Activated gamma-delta T cell treated with Interleukin-2 at 50 U/mL for 16 hours (primary cell): ENCODE measurements around the gene CBL.

ENCODE experiments used
- DNase-seq: peaks from one replicate; pipeline ENCODE4 v3.0.0-alpha.2; 2020

Gene CBL

DNA sequence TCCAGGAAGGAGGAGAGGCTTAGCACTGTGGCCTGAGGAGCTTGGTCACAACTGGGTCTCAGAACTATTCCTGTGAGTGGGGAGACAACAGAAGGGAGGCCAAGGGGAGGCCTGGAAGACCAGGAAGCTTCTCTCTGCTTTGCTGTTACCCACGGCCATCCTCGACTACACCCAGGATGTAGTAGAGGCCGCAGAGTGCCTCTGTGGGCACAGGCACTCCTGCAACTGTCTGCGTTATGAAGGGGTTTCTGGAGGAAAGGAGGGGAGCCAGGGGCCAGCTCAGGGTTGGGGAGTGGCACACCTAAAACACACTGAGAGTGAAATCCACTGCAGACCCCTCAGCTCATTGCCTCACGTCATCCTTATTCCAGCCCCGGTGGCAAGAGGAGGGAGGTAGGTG, 144.2 kb downstream of the CBL start:
- DNase-seq, result no peak

DNA sequence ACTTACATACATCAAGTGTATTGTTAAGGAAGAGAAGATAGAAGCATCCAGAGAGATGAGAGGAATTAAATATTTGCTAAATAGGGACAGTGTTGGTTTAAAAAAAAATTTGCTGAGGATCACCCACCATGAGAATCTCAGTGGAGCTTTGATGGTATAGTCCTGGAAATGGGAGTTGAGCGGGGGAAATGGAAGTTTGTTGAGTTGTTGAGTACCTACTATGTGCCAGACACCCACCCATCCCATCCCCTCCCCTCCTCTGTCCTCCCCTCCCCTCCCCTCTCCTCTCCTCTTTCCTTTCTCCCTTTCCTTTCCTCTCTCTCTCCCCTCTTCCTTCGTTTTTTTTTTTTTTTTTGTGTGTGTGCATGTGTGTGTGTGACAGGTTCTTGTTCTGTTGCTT, 145.1 kb downstream of the CBL start:
- no peak for DNase-seq

DNA sequence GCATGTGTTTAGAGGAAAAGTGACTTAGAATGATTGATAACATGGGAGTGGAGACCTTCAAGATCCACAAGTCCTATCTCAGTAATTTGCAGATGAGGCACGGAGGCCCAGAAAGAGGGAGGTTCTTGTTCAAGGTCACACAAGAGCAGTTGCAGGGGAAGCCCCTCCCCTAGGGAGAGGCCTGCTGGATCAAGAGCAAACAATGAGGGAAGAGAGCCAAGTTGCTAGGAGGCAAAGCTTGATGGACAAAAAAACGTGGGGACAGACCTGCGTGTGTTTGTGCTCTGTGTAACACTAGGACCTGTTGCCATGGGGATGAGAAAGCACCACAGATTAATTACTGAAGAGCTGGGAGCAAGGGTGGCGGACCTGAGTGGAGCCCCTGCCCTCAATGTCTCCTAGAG, 146.7 kb downstream of the CBL start:
- DNase-seq, result no peak

DNA sequence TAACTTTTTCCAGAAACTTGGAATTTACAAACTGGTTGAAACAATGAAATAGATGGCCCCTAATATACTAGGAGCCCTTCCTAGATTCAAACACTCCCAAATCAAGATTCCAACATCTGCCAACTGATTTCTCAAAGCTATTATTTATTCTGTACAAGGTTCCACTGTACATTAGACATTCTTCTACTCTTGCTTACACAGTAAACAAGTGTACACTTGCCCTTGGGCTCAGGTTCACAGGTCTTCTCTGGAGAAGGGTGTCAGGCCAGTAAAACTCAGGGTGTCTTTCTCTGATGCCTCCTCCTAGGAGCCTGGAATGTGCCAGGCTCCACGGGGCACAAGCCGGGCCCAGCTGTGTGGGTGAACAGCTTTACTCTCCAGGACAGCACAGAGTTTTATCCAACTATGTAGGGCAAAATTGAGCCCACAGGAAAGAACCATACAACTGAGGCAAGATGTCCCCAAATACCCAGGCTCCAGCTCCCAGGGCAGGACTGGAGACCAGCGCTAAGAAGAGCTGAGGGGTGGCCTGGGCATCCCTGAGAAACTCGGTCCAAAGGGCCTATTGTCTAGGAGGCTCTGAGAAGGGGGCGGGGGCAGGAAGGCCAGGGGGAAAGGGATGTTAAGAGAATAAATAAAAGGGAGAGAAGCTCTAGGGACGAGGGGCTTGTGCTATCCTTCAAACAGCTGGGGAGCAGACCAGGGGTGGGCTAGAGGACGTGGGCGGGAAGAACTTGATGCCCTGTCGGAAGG, 149.1 kb downstream of the CBL start:
- DNase-seq, result no peak

DNA sequence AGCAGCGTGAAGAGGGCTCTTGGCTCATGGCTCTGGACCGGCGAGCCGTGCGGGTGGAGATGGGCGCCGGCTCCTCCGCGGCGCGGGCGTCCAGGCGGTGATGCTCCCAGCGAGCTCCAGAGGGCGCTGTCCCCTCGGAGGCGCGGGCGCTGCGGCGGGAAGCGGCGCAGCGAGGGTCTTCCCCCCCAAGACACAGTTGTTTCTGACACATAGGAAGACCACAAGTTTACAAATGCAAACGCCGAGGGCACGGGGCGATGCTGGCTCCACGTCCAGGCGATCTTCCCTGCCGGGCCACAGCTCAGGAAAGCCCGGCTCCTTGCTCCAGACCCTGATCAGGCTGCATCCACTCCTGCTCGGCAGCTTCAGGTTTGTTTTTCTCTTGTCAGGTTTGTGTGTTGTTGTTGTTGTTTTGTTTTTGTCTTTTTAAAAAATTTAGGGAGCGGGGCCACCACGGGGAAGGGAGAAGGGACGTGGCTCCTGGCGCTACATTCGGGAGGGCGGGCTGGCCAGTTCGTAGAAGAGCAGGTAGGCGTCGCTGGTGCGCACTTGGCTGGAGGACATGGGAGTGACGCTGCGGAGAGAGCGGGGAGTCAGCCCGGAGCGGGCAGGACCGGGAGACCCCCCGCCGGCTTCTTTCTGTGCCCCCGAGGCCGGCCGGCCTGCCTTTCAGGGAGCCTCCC, 150.4 kb downstream of the CBL start:
- peak; percentile 60 for DNase-seq

DNA sequence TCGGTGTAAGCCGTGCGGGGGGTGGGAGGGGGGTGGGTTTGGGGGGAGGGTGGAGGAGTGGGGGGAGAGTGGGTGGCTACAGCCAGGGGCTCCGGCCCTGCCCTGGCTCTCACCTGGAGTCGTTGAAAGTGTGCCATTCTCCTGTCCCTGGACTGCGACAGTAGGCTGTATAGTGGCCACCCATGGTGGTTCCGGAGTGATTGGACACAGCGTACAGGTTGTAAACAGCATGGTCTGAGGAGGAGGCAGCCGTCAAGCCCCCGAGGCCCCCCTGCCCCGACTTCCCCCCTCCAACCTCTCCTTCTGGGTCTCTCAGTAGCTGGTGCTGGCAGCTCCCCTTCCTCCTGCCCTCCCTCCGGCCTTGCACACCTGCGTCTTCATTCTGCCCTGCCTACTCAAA, 150.9 kb downstream of the CBL start:
- no peak for DNase-seq
